GM21529 (cell line): ENCODE data around the gene JPH4.

Experiments
- ATAC-seq: cut with Tn5 transposase; IDR thresholded peaks from one replicate; pipeline ENCODE4 v1.9.1; 2021; ENCODE audit not compliant: unreplicated experiment

The JPH4 gene

GRCh38 chr14:23565626-23566025 lies 13.0 kb downstream of the JPH4 start:
- no peak for ATAC-seq

- no peak for ATAC-seq
Observed at GRCh38 chr14:23564876-23565275, 13.7 kb downstream of the JPH4 start.

- no peak for ATAC-seq
Observed at GRCh38 chr14:23564181-23564812, 14.3 kb downstream of the JPH4 start.

GRCh38 chr14:23563473-23564180 lies 15.0 kb downstream of the JPH4 start:
- ATAC-seq, result no peak

- ATAC-seq, result no peak
Observed at GRCh38 chr14:23562822-23563472, 15.6 kb downstream of the JPH4 start.

GRCh38 chr14:23561873-23562821 lies 16.4 kb downstream of the JPH4 start:
- no peak for ATAC-seq

- no peak for ATAC-seq
Observed at GRCh38 chr14:23561259-23561658, 17.3 kb downstream of the JPH4 start.

- ATAC-seq, result no peak
Observed at GRCh38 chr14:23559926-23560520, 18.6 kb downstream of the JPH4 start.

GRCh38 chr14:23559010-23559925 lies 19.3 kb downstream of the JPH4 start:
- no peak for ATAC-seq

- ATAC-seq, result no peak
Observed at GRCh38 chr14:23558346-23559009, 20.1 kb downstream of the JPH4 start.

GRCh38 chr14:23557946-23558345 lies 20.6 kb downstream of the JPH4 start:
- no peak for ATAC-seq

GRCh38 chr14:23557521-23557920 lies 21.1 kb downstream of the JPH4 start:
- ATAC-seq, result no peak

GRCh38 chr14:23556700-23557440 lies 21.7 kb downstream of the JPH4 start:
- ATAC-seq, result no peak

GRCh38 chr14:23555882-23556699 lies 22.5 kb downstream of the JPH4 start, which contains the start of gene THTPA:
TSS of gene THTPA (plus strand) at chr14:23556271. CDS start at chr14:23556758, 487 bp downstream.
- peak; percentile 85 for ATAC-seq

- no peak for ATAC-seq
Observed at GRCh38 chr14:23555533-23555881, 23.1 kb downstream of the JPH4 start.

- peak; percentile 52 for ATAC-seq
Observed at GRCh38 chr14:23551266-23552028, 27.1 kb downstream of the JPH4 start, which contains the start of gene ZFHX2. TSS of gene ZFHX2 (minus strand) at chr14:23551765. CDS start at chr14:23535325, 16,440 bp downstream.

GRCh38 chr14:23550812-23551265 lies 27.8 kb downstream of the JPH4 start:
- ATAC-seq, result no peak
